Mammary epithelial cell (primary cell): ENCODE results near the gene MTNR1B.

Source experiments
- EZH2 ChIP-seq: IDR thresholded peaks from 2 replicates; pipeline ENCODE4 v1.6.1; 2012; ENCODE audit warnings: low read length, inconsistent platforms, borderline replicate concordance
- TF ChIP-seq, protein P1 (sequence below), 2 donors: IDR thresholded peaks in 1 of 2; conservative IDR thresholded peaks in 1 of 2; 2 replicates each; pipeline ENCODE4 v1.5.1; 2011 to 2012; ENCODE audit warnings: inconsistent platforms in 2 of 2, low read length in 2 of 2, mild to moderate bottlenecking in 2 of 2, control low read depth in 1 of 2, low read depth in 1 of 2; ENCODE audit not compliant: insufficient read depth in 1 of 2; ENCODE audit errors: extremely low read depth in 1 of 2

DNA sequence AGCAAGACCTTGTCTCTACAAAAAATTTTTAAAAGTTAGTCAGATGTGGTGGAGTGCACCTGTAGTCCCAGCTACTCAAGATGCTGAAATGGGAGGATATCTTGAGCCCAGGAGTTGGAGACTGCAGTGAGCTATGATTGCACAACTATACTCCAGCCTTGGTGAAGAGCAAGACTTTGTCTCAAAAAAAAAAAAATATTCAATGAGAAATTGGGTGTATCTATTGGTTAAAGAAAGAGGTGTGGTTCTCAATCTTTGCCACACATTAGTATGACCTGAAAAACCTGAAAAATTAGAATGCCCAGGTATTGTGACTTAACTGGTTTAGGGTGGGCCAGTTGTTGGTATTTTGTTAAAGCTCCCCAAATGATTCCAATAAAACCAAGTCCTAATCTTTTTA, 32.4 kb downstream of the MTNR1B start:
- TF ChIP-seq, protein P1, sequence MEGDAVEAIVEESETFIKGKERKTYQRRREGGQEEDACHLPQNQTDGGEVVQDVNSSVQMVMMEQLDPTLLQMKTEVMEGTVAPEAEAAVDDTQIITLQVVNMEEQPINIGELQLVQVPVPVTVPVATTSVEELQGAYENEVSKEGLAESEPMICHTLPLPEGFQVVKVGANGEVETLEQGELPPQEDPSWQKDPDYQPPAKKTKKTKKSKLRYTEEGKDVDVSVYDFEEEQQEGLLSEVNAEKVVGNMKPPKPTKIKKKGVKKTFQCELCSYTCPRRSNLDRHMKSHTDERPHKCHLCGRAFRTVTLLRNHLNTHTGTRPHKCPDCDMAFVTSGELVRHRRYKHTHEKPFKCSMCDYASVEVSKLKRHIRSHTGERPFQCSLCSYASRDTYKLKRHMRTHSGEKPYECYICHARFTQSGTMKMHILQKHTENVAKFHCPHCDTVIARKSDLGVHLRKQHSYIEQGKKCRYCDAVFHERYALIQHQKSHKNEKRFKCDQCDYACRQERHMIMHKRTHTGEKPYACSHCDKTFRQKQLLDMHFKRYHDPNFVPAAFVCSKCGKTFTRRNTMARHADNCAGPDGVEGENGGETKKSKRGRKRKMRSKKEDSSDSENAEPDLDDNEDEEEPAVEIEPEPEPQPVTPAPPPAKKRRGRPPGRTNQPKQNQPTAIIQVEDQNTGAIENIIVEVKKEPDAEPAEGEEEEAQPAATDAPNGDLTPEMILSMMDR (conservative IDR thresholded peaks at IDR 0.05 in 1 of 2, IDR thresholded peaks at IDR 0.05 in 1 of 2; ENCODE audit: extremely low read depth in 1 of 2, insufficient read depth in 1 of 2, low read depth in 1 of 2, low read length in 2 of 2) = no peak
- no peak for TF ChIP-seq EZH2
